ENCODE data around the gene SLC35F2.
A peak's percentile ranks its signal among the peaks of the same experiment; 100 is the strongest.
"Not testable (repeated sequence)": the region's sequence is repeated elsewhere in the genome, so short reads cannot be mapped to it uniquely, and the experiment has no call there.

SLC35F2 gene

GRCh38 chr11:107858217-107859070, at the start of gene SLC35F2:
TSS of gene SLC35F2 (minus strand) at chr11:107858787. CDS start at chr11:107858767, 20 bp downstream.
- peak; percentile 80 for DNase-seq

GRCh38 chr11:107908211-107908610, 49.6 kb upstream of the SLC35F2 start:
- peak; percentile 33 for DNase-seq

GRCh38 chr11:107898270-107898669, 39.7 kb upstream of the SLC35F2 start:
- no peak for DNase-seq

- DNase-seq = no peak
Observed at GRCh38 chr11:107882095-107882820, 23.7 kb upstream of the SLC35F2 start.

GRCh38 chr11:107881471-107881870, 22.9 kb upstream of the SLC35F2 start:
- DNase-seq = not testable (repeated sequence)

- DNase-seq = no peak
Observed at GRCh38 chr11:107876141-107876540, 17.6 kb upstream of the SLC35F2 start.

- DNase-seq = no peak
Observed at GRCh38 chr11:107864591-107864990, 6.0 kb upstream of the SLC35F2 start.

GRCh38 chr11:107860688-107861087, 2.1 kb upstream of the SLC35F2 start:
- DNase-seq = no peak

- DNase-seq = not testable (repeated sequence)
Observed at GRCh38 chr11:107860240-107860620, 1.6 kb upstream of the SLC35F2 start.

- DNase-seq = peak; percentile 71
Observed at GRCh38 chr11:107859459-107860239, 1.1 kb upstream of the SLC35F2 start.

- no peak for DNase-seq
Observed at GRCh38 chr11:107857550-107858216, 904 bp downstream of the SLC35F2 start.

- DNase-seq = no peak
Observed at GRCh38 chr11:107856981-107857517, 1.5 kb downstream of the SLC35F2 start.

GRCh38 chr11:107856180-107856980, 2.2 kb downstream of the SLC35F2 start:
- DNase-seq = no peak

- DNase-seq = no peak
Observed at GRCh38 chr11:107853070-107853469, 5.5 kb downstream of the SLC35F2 start.

- DNase-seq = no peak
Observed at GRCh38 chr11:107851704-107852310, 6.8 kb downstream of the SLC35F2 start.

- DNase-seq = no peak
Observed at GRCh38 chr11:107849790-107850189, 8.8 kb downstream of the SLC35F2 start.

GRCh38 chr11:107848345-107848744, 10.2 kb downstream of the SLC35F2 start:
- no peak for DNase-seq

GRCh38 chr11:107847184-107847583, 11.4 kb downstream of the SLC35F2 start:
- no peak for DNase-seq

GRCh38 chr11:107844041-107844440, 14.5 kb downstream of the SLC35F2 start:
- DNase-seq = no peak

GRCh38 chr11:107842412-107843100, 16.0 kb downstream of the SLC35F2 start:
- DNase-seq = no peak

GRCh38 chr11:107840129-107840484, 18.5 kb downstream of the SLC35F2 start:
- no peak for DNase-seq

Data from NCI-H510A (cell line).